GM12878 (cell line): ENCODE measurements around the gene DPY19L1. TPM values are rescaled to one million over a fixed set of nuclear protein-coding genes. Genes with fewer than 3 reads are reported as not detected.
"Not testable (repeated sequence)": the region's sequence is repeated elsewhere in the genome, so short reads cannot be mapped to it uniquely, and the experiment has no call there.

Experiments used
- ATAC-seq: fragments of 200-7000 bp; cut with Tn5 transposase; 3 replicates; pipeline ENCODE4 v1.9.1; 2020; ENCODE audit warnings: mild to moderate bottlenecking, moderate library complexity
- BruUV-seq: library from RNA; stranded (reverse); fragments of 400-500 nt; replicated peaks from 2 replicates; lab custom pipeline; 2021; lab: Mats Ljungman, UMichigan
- CTCF ChIA-PET: fragments of 300-600 bp; sonication (Branson Sonifier 250); formaldehyde crosslinking; extraction: SDS; loops from one replicate; lab custom pipeline; 2021; ENCODE audit warnings: inconsistent platforms; lab: Yijun Ruan, JAX
- POLR2A ChIA-PET: fragments of 350-600 bp; formaldehyde crosslinking; extraction: SDS; loops from one replicate; lab custom pipeline; 2021; ENCODE audit warnings: inconsistent platforms; lab: Charles Lee
- RAD21 ChIA-PET: fragments of 300-600 bp; sonication (Branson Sonifier 250); formaldehyde crosslinking; loops from one replicate; lab custom pipeline; 2023; ENCODE audit warnings: antibody characterized with exemption; ENCODE audit not compliant: unreplicated experiment; lab: Charles Lee
- SMC1A ChIA-PET: fragments of 300-600 bp; sonication (Branson Sonifier 250); formaldehyde crosslinking; loops from one replicate; lab custom pipeline; 2023; ENCODE audit not compliant: unreplicated experiment, uncharacterized antibody; lab: Charles Lee
- DNase-seq: peaks from one replicate; pipeline ENCODE4 v3.0.0-alpha.2; 2011; ENCODE audit warnings: low read depth, low spot score
- FAIRE-seq: peaks from 3 replicates; lab custom pipeline; 2011; peaks lifted over from hg19 to GRCh38; lab: Jason Lieb, UNC
- H2AFZ ChIP-seq: 2 replicates; pipeline ENCODE4 v1.6.0; 2011; ENCODE audit warnings: low read depth, low read length, control low read depth; ENCODE audit not compliant: control insufficient read depth
- H3K27ac ChIP-seq: 2 replicates; pipeline ENCODE4 v1.5.1; 2011; ENCODE audit warnings: control low read depth; ENCODE audit not compliant: control insufficient read depth, insufficient read depth
- H3K27me3 ChIP-seq, 2 experiments: replicated peaks in 1 of 2; 2 replicates each; pipeline versions ENCODE4 v1.6.0 to v1.6.1; 2011; ENCODE audit warnings: low read length in 1 of 2; ENCODE audit not compliant: control insufficient read depth in 2 of 2, insufficient read depth in 2 of 2
- H3K36me3 ChIP-seq, 2 experiments: 2 replicates each; pipeline ENCODE4 v1.5.1; 2011; ENCODE audit warnings: low read length in 1 of 2; ENCODE audit not compliant: control insufficient read depth in 2 of 2, insufficient read depth in 2 of 2
- H3K4me1 ChIP-seq: 2 replicates; pipeline ENCODE4 v1.6.1; 2011; ENCODE audit warnings: mild to moderate bottlenecking, low read length, moderate library complexity, mixed read lengths; ENCODE audit not compliant: control insufficient read depth, insufficient read depth
- H3K4me2 ChIP-seq: 2 replicates; pipeline ENCODE4 v1.6.0; 2011; ENCODE audit warnings: control low read depth; ENCODE audit not compliant: control insufficient read depth, insufficient read depth
- H3K4me3 ChIP-seq: fragments of 200-600 bp; sonication (generic); 2 replicates; pipeline ENCODE4 v1.5.1; 2016
- H3K79me2 ChIP-seq: 2 replicates; pipeline ENCODE4 v1.6.0; 2011; ENCODE audit warnings: low read length; ENCODE audit not compliant: control insufficient read depth, insufficient read depth
- H3K9ac ChIP-seq: 2 replicates; pipeline ENCODE4 v1.8.0; 2011; ENCODE audit warnings: low read length, control low read depth, mixed read lengths; ENCODE audit not compliant: control insufficient read depth, insufficient read depth
- H3K9me3 ChIP-seq: replicated peaks from 3 replicates; pipeline ENCODE4 v1.5.1; 2011; ENCODE audit warnings: mild to moderate bottlenecking, low read length; ENCODE audit not compliant: control insufficient read depth, insufficient read depth
- H4K20me1 ChIP-seq: 2 replicates; pipeline ENCODE4 v1.6.0; 2011; ENCODE audit not compliant: control insufficient read depth, insufficient read depth
- SPI1 ChIP-seq: IDR thresholded peaks from 2 replicates; pipeline ENCODE4 v1.6.1; 2011; ENCODE audit warnings: low read depth, mild to moderate bottlenecking, low read length, moderate library complexity, borderline replicate concordance; ENCODE audit not compliant: insufficient read depth
- WGBS: methylation state at CpG from one replicate; pipeline ENCODE4 v1.1.6; 2016; ENCODE audit warnings: low lambda C conversion rate; ENCODE audit not compliant: insufficient replicate concordance, insufficient coverage; ENCODE audit errors: missing lambda C conversion rate; 5-methylcytosine and 5-hydroxymethylcytosine counted together
- in situ Hi-C: fragments of 300-500 bp; cut with MboI; formaldehyde crosslinking; loops from 9 replicates; pipeline ENCODE4 v1.14.3; 2018; ENCODE audit warnings: mixed read lengths
- intact Hi-C: fragments of 100-400 bp; cut with micrococcal nuclease; formaldehyde crosslinking; loops from one replicate; pipeline ENCODE4 v1.14.2; 2022; ENCODE audit not compliant: unreplicated experiment
- polyA plus RNA-seq, 11 experiments: library from polyadenylated mRNA; depleted of rRNA in 4 of 11; unstranded in 6 of 11; stranded (reverse) in 5 of 11; fragments of >200 nt; fragmentation: Nextera tagmentation in 4 of 11; fragmentation: Illumina TruSeq in 1 of 11; extraction: Ambion mirVana in 4 of 11; extraction: Trizol in 1 of 11; gene quantifications; 1 replicate in 1 of 11; 2 replicates in 10 of 11; pipeline versions ENCODE4 v1.2.1 to v1.2.3, GENCODE V29; 2011 to 2016; ENCODE audit warnings: inconsistent platforms in 2 of 11, missing spikeins in 2 of 11, low read depth in 1 of 11
- total RNA-seq, 4 experiments: library from RNA; depleted of rRNA in 3 of 4; stranded (reverse); fragments of >200 nt in 3 of 4; fragmentation: Illumina TruSeq in 1 of 4; extraction: Trizol in 1 of 4; gene quantifications; 2 replicates each; pipeline versions ENCODE4 v1.2.1 to v1.2.3, GENCODE V29; 2013 to 2021

The DPY19L1 gene
- total and polyA plus RNA-seq, 10 of the 15 experiments (the other 5 are each of a cell fraction or from before 2014, with no cell fraction given), result 0.47 to 35.4 (median 3.8) TPM

- in situ Hi-C loops, BruUV-seq: not testable (repeated sequence)
Observed at GRCh38 chr7:35048390-35048789, 11.1 kb upstream of the DPY19L1 start.

DNA sequence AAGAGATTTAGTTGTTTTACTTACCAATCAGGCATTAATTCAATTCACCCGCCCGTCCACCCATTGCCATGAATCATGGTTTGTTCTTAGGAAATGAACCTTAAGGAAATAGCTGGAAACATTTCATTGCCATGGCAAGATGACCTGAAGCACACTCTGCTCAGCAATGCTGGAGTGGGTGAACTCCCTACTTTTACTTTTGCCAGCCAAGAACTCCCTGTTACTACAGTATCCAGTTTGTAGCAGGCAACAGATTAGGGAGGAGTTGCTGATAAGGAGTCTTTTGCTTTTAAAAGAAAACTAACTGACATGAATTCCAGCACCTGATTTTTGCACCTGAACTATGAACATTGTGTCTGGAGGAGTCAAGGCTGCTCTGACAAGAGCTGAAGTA lies 10.6 kb upstream of the DPY19L1 start:
- H2AFZ ChIP-seq, RAD21 ChIA-PET, H4K20me1 ChIP-seq, H3K9me3 ChIP-seq, in situ Hi-C loops, H3K27me3 ChIP-seq, H3K36me3 ChIP-seq, DNase-seq, BruUV-seq, SMC1A ChIA-PET, H3K27ac ChIP-seq, intact Hi-C loops, FAIRE-seq, H3K4me2 ChIP-seq, ATAC-seq, H3K4me3 ChIP-seq, CTCF ChIA-PET, POLR2A ChIA-PET, H3K4me1 ChIP-seq, H3K9ac ChIP-seq, H3K79me2 ChIP-seq: not testable (repeated sequence)
- WGBS, result 13% methylated on average over 2 of the region's 2 CpGs

More at GRCh38 chr7:35048390-35048789, 11.1 kb upstream of the DPY19L1 start:
- H3K4me3 ChIP-seq, H3K9ac ChIP-seq, H3K4me2 ChIP-seq, ATAC-seq, DNase-seq, RAD21 ChIA-PET, H3K79me2 ChIP-seq, CTCF ChIA-PET, intact Hi-C loops, H4K20me1 ChIP-seq, H3K36me3 ChIP-seq, FAIRE-seq, H2AFZ ChIP-seq, H3K27me3 ChIP-seq, H3K27ac ChIP-seq, SMC1A ChIA-PET, H3K4me1 ChIP-seq, POLR2A ChIA-PET, H3K9me3 ChIP-seq: not testable (repeated sequence)
- peak; percentile 17; the same call in 1 of the 2 replicates for TF ChIP-seq SPI1
- 86% methylated on average over 2 of the region's 2 CpGs for WGBS

GRCh38 chr7:35047263-35047911 lies 10.1 kb upstream of the DPY19L1 start:
- ATAC-seq, H3K4me3 ChIP-seq, intact Hi-C loops, H2AFZ ChIP-seq, H3K79me2 ChIP-seq, RAD21 ChIA-PET, H3K4me2 ChIP-seq, FAIRE-seq, CTCF ChIA-PET, BruUV-seq, SMC1A ChIA-PET, DNase-seq, H4K20me1 ChIP-seq, in situ Hi-C loops, H3K27me3 ChIP-seq, H3K36me3 ChIP-seq, H3K9ac ChIP-seq, H3K9me3 ChIP-seq, H3K4me1 ChIP-seq, POLR2A ChIA-PET, H3K27ac ChIP-seq: not testable (repeated sequence)
- WGBS, result 6% methylated on average over 3 of the region's 3 CpGs

GRCh38 chr7:35043301-35043700 lies 6.0 kb upstream of the DPY19L1 start:
- H3K36me3 ChIP-seq, ATAC-seq, in situ Hi-C loops, RAD21 ChIA-PET, H4K20me1 ChIP-seq, SMC1A ChIA-PET, FAIRE-seq, POLR2A ChIA-PET, H3K4me1 ChIP-seq, H3K9me3 ChIP-seq, CTCF ChIA-PET, H3K9ac ChIP-seq, H2AFZ ChIP-seq, intact Hi-C loops, H3K4me2 ChIP-seq, H3K79me2 ChIP-seq, H3K4me3 ChIP-seq, BruUV-seq, DNase-seq, H3K27ac ChIP-seq, H3K27me3 ChIP-seq: not testable (repeated sequence)
- WGBS, result 16% methylated on average over 2 of the region's 2 CpGs
